Activated T-helper 2 cell treated with anti-CD3 and anti-CD28 coated beads, Interferon-gamma antibody, Interleukin-2, Interleukin-4, amounts not matched to agents 10 μg/mL and 5 μg/mL and 100 μg/mL, durations not matched to agents 14 hours and 24 hours and 36 hours (primary cell): ENCODE results near the gene ACOXL. TPM values are rescaled to one million over a fixed set of nuclear protein-coding genes. Genes with fewer than 3 reads are reported as not detected.

ENCODE experiments used
- DNase-seq: peaks from one replicate; pipeline ENCODE4 v3.0.0; 2021; ENCODE audit warnings: low spot score
- H3K27ac Mint-ChIP-seq: one replicate; pipeline ENCODE4 v1.8.0; 2021; ENCODE audit warnings: mixed read lengths
- H3K27me3 Mint-ChIP-seq: one replicate; pipeline ENCODE4 v1.8.0; 2021; ENCODE audit warnings: low read depth, mixed read lengths
- H3K36me3 Mint-ChIP-seq: one replicate; pipeline ENCODE4 v1.8.0; 2021; ENCODE audit warnings: low read depth, mixed read lengths
- H3K4me1 Mint-ChIP-seq: one replicate; pipeline ENCODE4 v1.8.0; 2021; ENCODE audit warnings: low read depth, mixed read lengths
- H3K4me3 Mint-ChIP-seq: one replicate; pipeline ENCODE4 v1.8.0; 2021; ENCODE audit warnings: low read depth, mild to moderate bottlenecking, moderate library complexity, mixed read lengths
- H3K9me3 Mint-ChIP-seq: one replicate; pipeline ENCODE4 v1.8.0; 2021; ENCODE audit warnings: mixed read lengths
- intact Hi-C: fragments of 100-400 bp; cut with micrococcal nuclease; formaldehyde crosslinking; loops from one replicate; pipeline ENCODE4 v1.15.1; 2023
- total RNA-seq: library from RNA; stranded (reverse); gene quantifications from 2 replicates; pipeline ENCODE4 v1.2.3, GENCODE V29; 2022

Gene ACOXL
- total RNA-seq, 1 donor from 2014 or later, result 1.6 TPM

DNA sequence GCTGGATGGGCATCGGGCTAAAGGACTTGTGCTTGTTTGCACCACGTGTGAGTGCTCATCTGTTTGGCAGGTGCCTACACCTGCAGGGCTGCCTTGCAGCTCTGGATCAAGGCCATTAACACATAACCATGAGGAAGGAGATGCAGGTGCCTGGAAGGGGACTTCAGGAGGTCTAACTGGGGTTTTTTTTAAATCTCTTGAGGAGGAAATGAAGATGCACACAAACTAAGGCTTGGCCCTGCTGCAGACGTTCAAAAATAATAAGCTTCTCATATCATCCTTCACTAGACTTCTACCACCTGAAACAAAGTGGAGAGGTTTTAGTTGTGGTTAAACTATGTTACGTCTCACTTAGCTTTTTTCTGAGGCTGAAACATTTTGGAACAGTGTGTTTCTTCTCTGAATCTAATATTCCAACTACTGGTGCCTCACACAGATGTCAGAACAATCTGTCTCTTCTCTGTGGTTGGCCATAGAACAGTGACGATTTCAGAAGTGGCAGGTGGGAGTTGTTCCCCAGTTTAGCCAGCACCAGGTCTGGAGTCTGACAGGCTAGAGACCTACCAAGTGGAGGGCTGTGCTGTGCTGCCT lies 424.8 kb downstream of the ACOXL start:
- DNase-seq, result no peak
- no peak overlapping the region for H3K4me3 Mint-ChIP-seq

GRCh38 chr2:111157798-111158197 lies 425.4 kb downstream of the ACOXL start:
- no peak overlapping the region for H3K4me3 Mint-ChIP-seq
- no peak for DNase-seq
- intact Hi-C loops, result no loop called here
- H3K4me1 Mint-ChIP-seq, result peaks cover 45% of the 10 kb centered on the region
- H3K27me3 Mint-ChIP-seq, result no peaks in the 10 kb centered on the region
- no peak overlapping the region for H3K27ac Mint-ChIP-seq
- H3K36me3 Mint-ChIP-seq, result peaks cover 96% of the 10 kb centered on the region
- no peaks in the 10 kb centered on the region for H3K9me3 Mint-ChIP-seq

More for the DNA sequence above, 424.8 kb downstream of the ACOXL start:
- Mint-ChIP-seq H3K27me3 (no peaks in the 10 kb centered on the region), H3K27ac (peak overlapping the region; percentile 26), H3K4me1 (peaks cover 38% of the 10 kb centered on the region), H3K36me3 (peaks cover 96% of the 10 kb centered on the region), H3K9me3 (no peaks in the 10 kb centered on the region)
- intact Hi-C loops, result no loop called here

DNA sequence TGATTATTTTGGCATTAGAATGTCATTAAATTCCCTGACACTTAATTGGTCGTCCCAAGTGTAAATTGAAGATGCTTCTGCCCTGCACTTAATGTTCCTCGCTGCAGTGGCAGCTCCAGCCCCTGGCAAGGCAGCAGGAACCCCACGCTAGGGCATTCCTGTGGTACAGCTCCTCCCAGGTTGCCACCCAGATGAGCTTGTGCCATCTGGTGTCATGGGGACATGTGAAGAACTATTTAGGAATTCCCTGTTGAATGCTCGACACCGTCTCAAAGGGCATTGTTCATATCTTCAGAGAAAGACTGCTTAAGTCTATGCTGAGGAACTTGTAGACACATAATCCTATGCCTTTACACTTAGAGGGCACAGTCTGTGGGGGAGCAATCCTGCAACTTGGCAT lies 427.3 kb downstream of the ACOXL start:
- H3K36me3 Mint-ChIP-seq, result peaks cover 95% of the 10 kb centered on the region

GRCh38 chr2:111160758-111161157 lies 428.4 kb downstream of the ACOXL start:
- DNase-seq, result no peak
- Mint-ChIP-seq H3K9me3 (no peaks in the 10 kb centered on the region), H3K4me1 (peaks cover 39% of the 10 kb centered on the region), H3K4me3 (no peak overlapping the region), H3K27ac (no peak overlapping the region), H3K27me3 (no peaks in the 10 kb centered on the region), H3K36me3 (peaks cover 95% of the 10 kb centered on the region)
- intact Hi-C loops, result no loop called here

More for the DNA sequence above, 427.3 kb downstream of the ACOXL start:
- intact Hi-C loops, result no loop called here
- Mint-ChIP-seq H3K9me3 (no peaks in the 10 kb centered on the region), H3K4me1 (peaks cover 48% of the 10 kb centered on the region), H3K27ac (no peak overlapping the region), H3K27me3 (no peaks in the 10 kb centered on the region), H3K4me3 (no peak overlapping the region)
- DNase-seq, result no peak

DNA sequence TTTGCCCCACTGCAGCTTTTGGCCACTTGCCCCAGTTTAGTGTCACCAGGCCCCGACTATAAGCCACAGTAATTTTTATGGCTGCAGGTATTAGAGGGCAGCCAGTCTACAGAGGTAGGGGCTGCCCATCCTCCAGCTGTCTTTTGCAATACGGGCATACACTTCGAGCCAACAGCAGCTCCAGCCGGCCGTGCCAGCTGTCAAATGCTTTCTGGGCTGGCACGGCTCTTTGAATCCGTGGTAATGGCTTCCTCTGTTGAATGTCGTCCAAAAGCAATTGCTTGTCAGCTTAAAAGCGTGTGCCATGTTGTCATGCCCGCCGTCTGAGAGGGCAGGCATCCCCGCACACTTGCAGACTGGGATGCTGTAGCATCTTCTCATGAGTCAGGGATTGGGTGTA lies 429.6 kb downstream of the ACOXL start:
- H3K36me3 Mint-ChIP-seq, result peaks cover 93% of the 10 kb centered on the region
- intact Hi-C loops, result no loop called here
- H3K4me3 Mint-ChIP-seq, result no peak overlapping the region
- DNase-seq, result no peak
- peaks cover 31% of the 10 kb centered on the region for H3K4me1 Mint-ChIP-seq
- no peaks in the 10 kb centered on the region for H3K9me3 Mint-ChIP-seq
- no peak overlapping the region for H3K27ac Mint-ChIP-seq
- H3K27me3 Mint-ChIP-seq, result no peaks in the 10 kb centered on the region

GRCh38 chr2:111162718-111163331 lies 430.5 kb downstream of the ACOXL start:
- Mint-ChIP-seq H3K36me3 (peaks cover 93% of the 10 kb centered on the region), H3K4me3 (no peak overlapping the region), H3K27me3 (no peaks in the 10 kb centered on the region), H3K4me1 (peaks cover 38% of the 10 kb centered on the region), H3K9me3 (no peaks in the 10 kb centered on the region), H3K27ac (no peak overlapping the region)
- DNase-seq, result no peak
- intact Hi-C loops, result no loop called here

DNA sequence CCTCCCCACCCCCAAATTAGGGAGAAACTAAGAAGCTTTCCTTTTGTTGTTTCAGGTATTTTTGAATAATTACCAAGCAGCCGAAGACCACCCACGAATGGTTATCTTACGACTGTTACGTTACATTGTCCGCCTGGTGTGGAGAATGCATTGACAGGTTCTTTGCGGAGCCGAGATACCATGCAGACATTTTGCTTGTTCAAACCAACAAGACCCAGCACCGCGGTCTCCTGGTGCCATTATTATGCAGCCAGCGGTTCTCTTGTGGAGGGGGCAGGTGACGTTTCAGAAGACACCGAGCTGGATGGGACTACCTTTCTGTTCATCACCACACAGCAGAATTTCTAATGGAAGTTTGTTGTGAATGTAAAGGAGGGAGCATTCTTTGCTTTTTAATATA lies 431.7 kb downstream of the ACOXL start:
- intact Hi-C loops, result no loop called here
- Mint-ChIP-seq H3K27ac (no peak overlapping the region), H3K9me3 (no peaks in the 10 kb centered on the region), H3K4me3 (no peak overlapping the region), H3K36me3 (peaks cover 87% of the 10 kb centered on the region), H3K4me1 (peaks cover 48% of the 10 kb centered on the region), H3K27me3 (no peaks in the 10 kb centered on the region)
- no peak for DNase-seq

DNA sequence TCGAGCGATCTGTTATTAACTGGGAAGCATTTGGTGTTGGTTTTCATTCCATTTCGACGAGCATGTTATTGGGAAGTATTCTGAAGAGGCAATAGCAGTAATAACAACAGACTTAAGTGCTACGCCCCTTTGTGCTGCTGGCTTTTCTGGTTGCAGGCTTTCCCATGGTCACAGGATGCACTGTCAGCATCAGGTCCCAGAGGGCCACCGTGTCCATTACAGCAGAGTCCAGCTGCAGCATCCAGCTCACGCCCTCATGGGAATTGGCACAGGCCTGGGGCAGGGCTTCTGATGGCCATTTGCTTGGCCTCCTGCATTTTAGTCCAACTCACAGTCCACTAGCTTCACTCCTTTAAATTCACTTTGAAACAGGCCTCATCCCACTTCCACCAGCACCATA lies 432.7 kb downstream of the ACOXL start:
- Mint-ChIP-seq H3K27ac (no peak overlapping the region), H3K27me3 (peaks cover 1% of the 10 kb centered on the region), H3K36me3 (peaks cover 77% of the 10 kb centered on the region)

DNA sequence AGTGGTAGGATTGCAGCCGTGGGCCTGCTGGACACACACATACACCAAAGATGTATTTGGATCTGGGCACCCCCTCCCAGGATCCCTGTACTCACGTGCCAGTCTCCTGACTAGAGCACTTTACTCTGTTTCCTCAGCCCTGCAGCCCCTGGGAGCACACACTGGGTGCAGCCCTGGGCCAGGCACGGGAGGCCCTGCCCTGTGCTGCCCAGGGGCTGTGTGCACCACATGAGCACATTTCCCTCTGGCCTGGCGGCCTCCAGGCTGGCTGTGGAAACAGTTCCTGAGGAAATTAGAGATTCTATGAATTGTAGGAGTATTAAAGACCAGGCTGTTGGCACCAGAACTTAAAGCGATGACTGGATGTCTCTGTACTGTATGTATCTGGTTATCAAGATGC lies 433.7 kb downstream of the ACOXL start:
- peaks cover 66% of the 10 kb centered on the region for H3K36me3 Mint-ChIP-seq
- no peak overlapping the region for H3K27ac Mint-ChIP-seq
- peaks cover 43% of the 10 kb centered on the region for H3K4me1 Mint-ChIP-seq
- intact Hi-C loops, result loop anchor here (5.0 kb wide), 1 partner anchor 41 kb away; no protein-coding TSS in a partner anchor
- DNase-seq, result no peak
- no peak overlapping the region for H3K4me3 Mint-ChIP-seq
- H3K27me3 Mint-ChIP-seq, result peaks cover 5% of the 10 kb centered on the region
- H3K9me3 Mint-ChIP-seq, result no peaks in the 10 kb centered on the region

More for the DNA sequence above, 432.7 kb downstream of the ACOXL start:
- H3K4me3 Mint-ChIP-seq, result no peak overlapping the region
- no peak for DNase-seq
- no peaks in the 10 kb centered on the region for H3K9me3 Mint-ChIP-seq
- H3K4me1 Mint-ChIP-seq, result peaks cover 51% of the 10 kb centered on the region
- intact Hi-C loops, result loop anchor here (5.0 kb wide), 1 partner anchor 42 kb away; no protein-coding TSS in a partner anchor

DNA sequence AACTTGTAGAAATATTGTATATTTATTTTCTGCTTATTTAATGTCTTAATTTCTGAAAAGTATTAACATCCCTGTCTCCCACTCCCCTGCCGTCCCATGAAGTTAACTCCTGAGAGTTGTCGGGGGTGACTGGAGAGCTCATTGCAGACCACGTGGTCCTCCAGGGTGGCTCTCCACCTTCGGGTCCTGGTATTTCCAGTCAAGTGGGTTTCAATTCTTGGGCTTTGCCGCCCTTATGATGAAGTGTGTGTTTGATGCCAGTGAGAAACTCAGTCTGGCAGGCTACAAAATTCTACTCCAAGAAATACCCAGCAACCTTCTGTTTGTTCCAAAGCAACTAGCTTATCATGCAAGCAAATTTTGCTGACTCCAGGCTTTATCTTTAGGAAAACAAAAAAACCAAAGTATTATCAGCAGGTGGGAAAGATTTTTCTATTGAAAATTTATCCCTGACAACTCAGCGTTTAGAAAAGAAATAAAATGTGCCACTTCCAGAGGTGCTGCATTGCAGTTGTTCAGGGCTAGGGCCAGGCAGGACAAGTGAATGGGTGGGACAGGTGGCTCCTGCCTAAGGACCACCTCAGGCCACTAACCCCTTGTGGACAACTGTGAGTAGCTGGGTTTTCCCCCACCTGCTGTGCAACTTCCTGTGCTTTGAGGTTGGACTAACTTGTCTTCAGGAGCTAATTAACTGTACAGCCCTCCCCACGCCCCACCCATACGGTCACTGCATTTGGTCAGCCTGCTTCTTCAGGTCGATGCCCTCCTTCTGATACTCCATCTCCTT lies 434.9 kb downstream of the ACOXL start:
- Mint-ChIP-seq H3K27me3 (peaks cover 12% of the 10 kb centered on the region), H3K27ac (no peak overlapping the region), H3K4me1 (peaks cover 35% of the 10 kb centered on the region), H3K4me3 (no peak overlapping the region), H3K36me3 (peaks cover 55% of the 10 kb centered on the region), H3K9me3 (no peaks in the 10 kb centered on the region)
- no peak for DNase-seq
- intact Hi-C loops, result loop anchor here (5.0 kb wide), 1 partner anchor 40 kb away; no protein-coding TSS in a partner anchor

DNA sequence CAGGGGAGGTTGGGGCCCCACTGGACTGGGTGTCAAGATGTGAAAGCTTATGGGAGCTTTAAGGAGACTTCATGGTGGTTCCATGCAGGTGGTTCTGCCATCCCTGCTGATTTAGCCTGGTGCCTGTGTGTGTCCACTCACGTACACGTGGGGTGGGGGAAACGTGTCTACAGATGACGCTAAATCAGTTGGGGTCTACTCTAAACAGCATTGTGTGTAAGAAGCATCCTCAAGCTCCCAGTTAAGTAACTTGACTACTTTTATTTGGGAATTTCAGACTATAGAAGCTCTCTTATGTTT lies 435.4 kb downstream of the ACOXL start:
- Mint-ChIP-seq H3K4me1 (peaks cover 30% of the 10 kb centered on the region), H3K36me3 (peaks cover 49% of the 10 kb centered on the region), H3K27me3 (peaks cover 12% of the 10 kb centered on the region), H3K27ac (no peak overlapping the region), H3K4me3 (no peak overlapping the region), H3K9me3 (no peaks in the 10 kb centered on the region)
- intact Hi-C loops, result loop anchor here (5.0 kb wide), 1 partner anchor 39 kb away; no protein-coding TSS in a partner anchor
- no peak for DNase-seq
